ENCODE measurements around the gene RPIA.
"Not testable (repeated sequence)": the region's sequence is repeated elsewhere in the genome, so short reads cannot be mapped to it uniquely, and the experiment has no call there.

RPIA gene

GRCh38 chr2:88735133-88735532 lies 43.7 kb downstream of the RPIA start:
- no peak for DNase-seq (ENCODE audit: low read depth)

DNA sequence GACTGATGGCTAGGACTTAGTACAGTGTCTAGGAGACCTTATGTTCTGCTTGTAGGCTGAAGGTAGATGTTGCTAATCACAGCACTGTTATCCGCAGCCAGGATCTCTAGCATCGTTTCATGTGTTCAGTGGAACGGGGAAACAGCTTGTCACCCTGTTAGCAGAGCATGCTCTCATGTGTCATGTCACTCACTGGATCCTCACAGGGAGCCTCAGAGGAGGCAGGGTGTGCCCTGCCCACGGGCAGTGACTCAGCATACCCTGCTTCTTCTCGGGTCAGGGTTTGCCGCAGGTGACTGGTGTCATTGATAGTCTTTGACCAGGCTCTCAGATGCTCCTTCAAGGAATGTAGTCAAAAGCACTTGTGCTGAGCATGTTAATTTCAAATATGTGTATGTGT lies 44.4 kb downstream of the RPIA start:
- no peak for DNase-seq (ENCODE audit: low read depth)

- DNase-seq (ENCODE audit: low read depth): no peak
These were observed 45.0 kb downstream of the RPIA start for GRCh38 chr2:88736437-88736836.

GRCh38 chr2:88737385-88737784 lies 45.9 kb downstream of the RPIA start:
- DNase-seq (ENCODE audit: low read depth): peak; percentile 19

DNA sequence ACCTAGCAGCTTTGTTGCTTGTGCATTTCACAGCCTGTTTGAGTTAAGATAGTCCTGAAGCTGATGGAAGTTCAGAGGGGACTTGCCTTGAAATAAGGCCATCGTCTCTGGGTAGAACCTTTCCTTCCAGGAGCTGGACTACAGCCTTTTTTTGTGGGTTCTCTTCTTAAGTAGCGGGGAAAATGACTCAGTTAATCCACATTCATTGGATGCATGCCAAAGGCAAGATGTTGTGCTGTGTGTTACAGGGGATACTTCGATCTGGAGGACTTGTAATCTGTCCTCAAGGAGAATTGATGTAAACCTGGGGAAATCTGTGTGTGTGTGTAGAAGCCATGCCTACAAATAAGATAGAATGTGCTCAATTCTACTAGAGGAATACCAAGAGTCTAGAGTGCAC lies 46.8 kb downstream of the RPIA start:
- DNase-seq (ENCODE audit: low read depth): no peak

DNA sequence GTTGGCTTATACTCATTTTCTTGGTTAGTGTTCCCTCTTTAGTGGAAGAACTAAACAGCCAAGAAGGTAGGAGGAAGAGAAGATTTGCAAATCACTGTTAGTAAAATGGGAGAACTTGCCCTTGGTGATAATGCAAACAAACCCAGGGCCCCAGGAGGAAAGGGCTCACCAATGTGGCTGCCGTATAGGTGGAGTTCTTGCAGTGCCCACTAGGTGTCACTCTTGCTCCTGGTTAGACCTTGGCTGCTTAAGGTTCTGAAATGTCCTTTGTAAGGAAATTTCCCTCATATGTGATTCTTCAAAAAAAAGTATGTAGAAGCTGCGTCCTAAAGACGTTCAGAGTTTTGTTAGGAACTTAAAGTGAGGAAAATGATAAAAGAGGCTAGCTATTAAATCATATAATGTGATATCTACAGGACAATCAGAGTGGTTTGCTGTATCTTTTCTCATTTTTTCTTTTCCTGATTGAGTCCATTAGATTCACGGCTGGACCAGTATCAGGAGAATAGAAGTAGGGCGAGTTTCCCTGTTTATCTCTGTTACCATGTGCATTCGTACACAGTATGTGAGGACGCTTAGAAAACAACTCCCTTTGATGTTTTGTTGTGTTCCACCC lies 48.6 kb downstream of the RPIA start:
- peak; percentile 34 for DNase-seq (ENCODE audit: low read depth)

- DNase-seq (ENCODE audit: low read depth): no peak
These were observed 55.5 kb downstream of the RPIA start for GRCh38 chr2:88746929-88747490.

DNA sequence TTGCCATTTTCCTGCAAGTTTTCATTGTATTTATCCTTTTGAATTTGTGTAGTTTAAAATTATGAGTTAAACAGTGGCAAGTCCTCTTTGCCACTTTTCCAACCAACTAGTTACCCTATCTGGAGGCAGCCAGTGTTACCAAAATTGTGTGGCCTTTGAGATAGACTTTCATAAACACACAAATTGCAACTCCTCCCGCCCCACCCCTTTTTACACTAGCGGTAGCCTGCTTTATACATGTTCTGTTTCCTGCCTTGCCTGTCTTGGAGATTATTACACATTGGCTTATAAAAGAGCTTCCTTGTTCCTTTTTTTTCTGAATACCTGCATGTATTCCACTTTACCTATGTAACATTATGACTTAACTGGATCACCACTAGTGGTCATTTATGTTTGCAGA lies 56.5 kb downstream of the RPIA start:
- DNase-seq (ENCODE audit: low read depth): no peak

GRCh38 chr2:88751768-88752167 lies 60.3 kb downstream of the RPIA start:
- no peak for DNase-seq (ENCODE audit: low read depth)

- no peak for DNase-seq (ENCODE audit: low read depth)
These were observed 62.5 kb downstream of the RPIA start for GRCh38 chr2:88753833-88754584.

DNA sequence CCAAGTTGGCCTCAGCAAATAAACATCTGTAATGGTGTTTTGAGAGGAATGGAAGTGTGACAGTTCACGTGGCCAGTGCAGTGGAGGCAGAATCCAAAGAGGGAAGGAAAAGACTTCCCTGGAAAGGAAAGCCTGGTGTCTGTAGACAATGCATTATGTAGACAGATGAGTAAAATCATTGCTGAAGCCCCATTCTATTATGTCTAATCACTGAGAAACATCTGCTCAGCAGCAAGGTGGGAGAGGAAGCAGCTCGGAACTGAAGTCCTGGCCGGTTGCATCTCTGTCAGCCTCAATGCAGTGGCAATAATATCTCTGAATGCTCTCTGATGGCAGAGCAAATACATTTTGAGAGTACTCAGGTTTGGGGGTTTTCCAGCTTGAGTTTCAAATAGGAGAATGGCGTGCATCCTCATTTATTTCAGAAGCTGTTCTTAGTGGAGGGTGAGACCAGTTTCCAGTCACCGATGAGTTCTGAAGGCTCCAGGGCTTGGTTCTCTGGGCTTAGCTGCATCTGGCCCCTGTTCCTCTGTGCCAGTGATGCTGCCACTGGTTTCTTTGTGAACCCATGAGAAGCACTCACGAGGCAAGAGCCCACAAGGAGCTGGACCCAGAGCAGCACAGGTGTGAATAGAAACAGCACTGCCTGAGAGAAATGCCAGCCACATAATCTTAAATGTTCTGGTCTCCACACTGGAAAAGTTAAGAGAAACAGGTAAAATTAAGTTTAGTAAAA lies 63.3 kb downstream of the RPIA start:
- no peak for DNase-seq (ENCODE audit: low read depth)

DNA sequence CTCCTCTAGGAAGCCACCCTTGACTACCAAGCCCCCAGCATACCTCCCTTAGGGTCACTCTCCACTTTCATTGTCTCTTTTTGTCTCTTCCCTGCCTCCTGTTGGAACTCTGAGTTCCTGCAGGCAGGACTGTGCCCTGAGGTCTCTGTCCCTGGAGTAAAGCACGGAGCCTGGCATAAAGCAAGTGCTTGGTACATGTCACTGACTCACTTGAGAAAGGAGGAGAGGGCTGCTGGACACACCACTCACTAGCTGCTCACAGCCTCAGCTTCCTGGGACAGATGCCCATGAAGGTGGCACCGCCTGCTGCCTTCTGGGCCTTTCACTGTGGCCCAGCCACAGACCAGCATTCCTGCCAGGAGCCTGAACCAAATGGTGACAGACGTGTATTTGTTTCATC lies 64.4 kb downstream of the RPIA start:
- no peak for DNase-seq (ENCODE audit: low read depth)

DNA sequence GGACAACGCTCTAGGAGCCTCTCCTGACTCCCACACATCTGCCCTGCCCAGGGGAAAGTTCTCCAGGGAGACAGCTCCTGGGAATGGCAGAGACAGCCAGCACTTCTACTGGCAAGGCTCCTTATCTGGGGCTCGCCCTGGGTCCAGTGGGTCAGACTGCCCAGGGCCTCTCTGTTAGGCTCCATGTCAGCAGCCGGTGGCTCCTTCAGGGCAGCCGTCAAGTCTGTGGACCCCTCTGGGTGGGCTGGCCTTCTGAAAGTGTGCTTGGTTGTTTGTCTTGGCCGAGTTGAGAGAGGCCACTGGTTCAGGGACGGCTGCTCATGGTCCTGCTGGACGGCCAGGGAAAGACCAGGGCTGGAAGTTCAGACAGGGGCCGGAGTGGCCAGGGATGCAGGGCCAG lies 65.6 kb downstream of the RPIA start:
- DNase-seq (ENCODE audit: low read depth): no peak

GRCh38 chr2:88758702-88759101 lies 67.2 kb downstream of the RPIA start:
- not testable (repeated sequence) for DNase-seq (ENCODE audit: low read depth)

- DNase-seq (ENCODE audit: low read depth): no peak
These were observed 69.5 kb downstream of the RPIA start for GRCh38 chr2:88760819-88761598.

- DNase-seq (ENCODE audit: low read depth): no peak
These were observed 72.8 kb downstream of the RPIA start for GRCh38 chr2:88764141-88764849.

DNA sequence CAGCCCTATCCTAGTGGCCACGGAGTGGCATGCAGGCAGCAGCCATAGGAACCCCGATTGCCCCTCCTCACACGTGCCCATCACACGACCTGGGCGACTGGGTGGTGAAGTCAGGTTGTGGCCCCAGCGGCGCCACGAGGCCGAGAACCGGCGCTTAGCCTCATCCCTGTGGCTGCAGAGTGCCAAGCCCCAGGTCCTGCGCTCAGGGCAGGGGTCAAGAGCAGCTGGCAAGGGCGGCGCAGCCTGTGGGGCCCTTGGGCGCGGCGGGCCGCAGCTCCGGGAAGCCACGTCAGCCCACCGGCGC lies 73.3 kb downstream of the RPIA start:
- no peak for DNase-seq (ENCODE audit: low read depth)

DNA sequence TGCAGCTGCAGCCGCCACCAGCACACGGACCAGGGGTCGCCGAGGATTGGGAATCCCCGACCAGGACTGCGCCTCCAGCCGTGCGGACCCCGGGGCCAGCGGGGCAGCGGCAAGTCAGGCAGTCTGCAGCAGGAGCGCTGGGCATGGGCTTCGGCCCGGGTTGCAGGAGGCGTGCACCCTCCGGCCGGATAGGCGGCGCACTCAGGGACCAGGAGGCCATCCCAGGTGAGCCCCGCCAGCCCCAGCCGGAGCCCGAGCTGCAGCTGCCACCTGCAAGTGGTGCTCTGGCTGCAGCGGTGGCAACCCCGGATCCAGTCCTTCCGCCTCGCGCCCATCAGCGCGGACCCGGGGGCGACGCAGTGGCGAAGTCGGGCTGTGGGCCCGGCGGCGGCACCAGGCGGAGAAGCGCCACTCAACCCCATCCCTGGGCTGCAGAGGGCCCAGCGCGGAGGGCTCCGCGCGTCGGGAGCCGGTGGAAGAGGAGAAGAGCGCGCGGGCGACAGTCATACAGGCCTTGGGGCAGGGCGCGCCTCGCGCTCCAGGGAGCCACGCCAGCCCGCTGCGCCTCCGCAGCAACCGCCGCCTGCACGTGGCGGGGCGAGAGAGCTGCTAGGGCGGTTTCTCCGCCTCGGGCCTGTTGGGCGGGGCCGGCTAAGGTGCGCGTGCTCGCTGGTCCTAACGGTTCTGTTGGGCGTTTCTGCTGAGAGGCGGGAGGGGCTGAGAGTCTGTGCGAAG lies 73.8 kb downstream of the RPIA start:
- DNase-seq (ENCODE audit: low read depth): peak; percentile 35

- not testable (repeated sequence) for DNase-seq (ENCODE audit: low read depth)
These were observed 74.5 kb downstream of the RPIA start for GRCh38 chr2:88765889-88766481.

DNA sequence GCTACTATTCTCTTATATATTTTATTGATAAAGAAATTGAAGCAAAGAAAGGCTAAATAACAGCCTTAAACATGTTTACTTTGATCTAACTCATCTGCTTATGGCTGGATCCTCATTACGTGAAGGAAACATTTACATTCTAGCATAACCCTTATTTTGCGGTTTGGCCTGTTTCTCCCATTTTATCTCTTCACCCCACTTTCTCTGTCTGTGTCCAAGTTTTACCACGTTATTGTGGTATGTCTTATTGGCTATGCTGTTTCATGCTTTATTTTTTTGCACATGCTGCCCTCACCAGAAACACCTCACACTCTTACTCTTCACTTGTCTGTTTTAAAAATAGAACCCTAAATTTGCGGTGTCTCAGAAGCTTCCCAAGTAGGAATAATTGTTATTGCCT lies 78.5 kb downstream of the RPIA start:
- no peak for DNase-seq (ENCODE audit: low read depth)

Measured in HS-5 (cell line).